Mesothelial cell of epicardium (in vitro differentiated cells): ENCODE results near the gene NCKAP5. TPM values are rescaled to one million over a fixed set of nuclear protein-coding genes. Genes with fewer than 3 reads are reported as not detected.

Experiments
- DNase-seq, 2 experiments: peaks; one replicate each; pipeline ENCODE4 v3.0.0; 2021; ENCODE audit warnings: low spot score in 2 of 2; ENCODE audit not compliant: unreplicated experiment in 2 of 2
- H3K27ac Mint-ChIP-seq: 2 replicates; pipeline ENCODE4 v1.8.0; 2021; ENCODE audit warnings: mixed read lengths
- H3K27me3 Mint-ChIP-seq: 2 replicates; pipeline ENCODE4 v1.8.0; 2021; ENCODE audit warnings: low read depth, mixed read lengths
- H3K36me3 Mint-ChIP-seq: 2 replicates; pipeline ENCODE4 v1.8.0; 2021; ENCODE audit warnings: mixed read lengths
- H3K4me1 Mint-ChIP-seq: 2 replicates; pipeline ENCODE4 v1.8.0; 2021; ENCODE audit warnings: mixed read lengths
- H3K4me3 Mint-ChIP-seq: 2 replicates; pipeline ENCODE4 v1.8.0; 2021; ENCODE audit warnings: mild to moderate bottlenecking, moderate library complexity, mixed read lengths
- H3K9me3 Mint-ChIP-seq: 2 replicates; pipeline ENCODE4 v1.8.0; 2021; ENCODE audit warnings: mixed read lengths
- total RNA-seq: library from RNA; stranded (reverse); gene quantifications from 3 replicates; pipeline ENCODE4 v1.2.1, GENCODE V29; 2021
- TF ChIP-seq, protein P1 (sequence below): fragments of 200-600 bp; sonication (generic); IDR thresholded peaks from one replicate; pipeline ENCODE4 v1.5.0; 2021; ENCODE audit warnings: antibody characterized with exemption; ENCODE audit not compliant: unreplicated experiment

The NCKAP5 gene
- total RNA-seq, 1 donor from 2014 or later, result 2.1 TPM

GRCh38 chr2:133588144-133588543, 19.9 kb upstream of the NCKAP5 start:
- DNase-seq, result no peak
- Mint-ChIP-seq H3K4me1 (peaks cover 7% of the 10 kb centered on the region), H3K27ac (no peak overlapping the region), H3K27me3 (peaks cover 18% of the 10 kb centered on the region), H3K4me3 (no peak overlapping the region), H3K36me3 (no peaks in the 10 kb centered on the region), H3K9me3 (no peaks in the 10 kb centered on the region)
- TF ChIP-seq, protein P1, sequence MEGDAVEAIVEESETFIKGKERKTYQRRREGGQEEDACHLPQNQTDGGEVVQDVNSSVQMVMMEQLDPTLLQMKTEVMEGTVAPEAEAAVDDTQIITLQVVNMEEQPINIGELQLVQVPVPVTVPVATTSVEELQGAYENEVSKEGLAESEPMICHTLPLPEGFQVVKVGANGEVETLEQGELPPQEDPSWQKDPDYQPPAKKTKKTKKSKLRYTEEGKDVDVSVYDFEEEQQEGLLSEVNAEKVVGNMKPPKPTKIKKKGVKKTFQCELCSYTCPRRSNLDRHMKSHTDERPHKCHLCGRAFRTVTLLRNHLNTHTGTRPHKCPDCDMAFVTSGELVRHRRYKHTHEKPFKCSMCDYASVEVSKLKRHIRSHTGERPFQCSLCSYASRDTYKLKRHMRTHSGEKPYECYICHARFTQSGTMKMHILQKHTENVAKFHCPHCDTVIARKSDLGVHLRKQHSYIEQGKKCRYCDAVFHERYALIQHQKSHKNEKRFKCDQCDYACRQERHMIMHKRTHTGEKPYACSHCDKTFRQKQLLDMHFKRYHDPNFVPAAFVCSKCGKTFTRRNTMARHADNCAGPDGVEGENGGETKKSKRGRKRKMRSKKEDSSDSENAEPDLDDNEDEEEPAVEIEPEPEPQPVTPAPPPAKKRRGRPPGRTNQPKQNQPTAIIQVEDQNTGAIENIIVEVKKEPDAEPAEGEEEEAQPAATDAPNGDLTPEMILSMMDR, result no peak

GRCh38 chr2:133586978-133587377, 18.7 kb upstream of the NCKAP5 start:
- H3K27me3 Mint-ChIP-seq, result peaks cover 16% of the 10 kb centered on the region
- H3K27ac Mint-ChIP-seq, result no peak overlapping the region
- H3K4me1 Mint-ChIP-seq, result peaks cover 7% of the 10 kb centered on the region
- no peak overlapping the region for H3K4me3 Mint-ChIP-seq
- no peaks in the 10 kb centered on the region for H3K9me3 Mint-ChIP-seq
- TF ChIP-seq, protein P1, result no peak
- DNase-seq, result no peak
- no peaks in the 10 kb centered on the region for H3K36me3 Mint-ChIP-seq

GRCh38 chr2:133581010-133581760, 12.9 kb upstream of the NCKAP5 start:
- TF ChIP-seq, protein P1, result no peak
- H3K27me3 Mint-ChIP-seq, result peaks cover 1% of the 10 kb centered on the region
- DNase-seq, result no peak

DNA sequence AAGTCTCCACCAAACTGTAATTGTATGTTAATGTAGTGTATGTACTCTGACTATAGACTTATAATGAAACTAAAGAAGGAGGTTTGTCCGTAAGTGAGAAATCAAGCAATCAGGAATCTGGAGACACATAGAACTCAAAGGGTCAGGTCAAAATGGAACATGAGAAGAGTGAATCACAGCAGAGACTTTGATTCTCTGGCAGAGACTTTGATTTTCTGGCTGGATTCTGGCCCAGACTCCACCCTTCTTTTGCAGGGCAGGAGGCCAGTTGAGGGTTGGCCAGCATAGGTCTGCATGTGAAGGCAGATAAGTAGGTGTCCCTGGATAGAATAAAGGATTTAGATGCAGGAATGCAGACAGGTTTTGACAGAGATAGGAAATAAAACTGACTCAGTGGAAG, 11.0 kb upstream of the NCKAP5 start:
- TF ChIP-seq, protein P1, result no peak
- Mint-ChIP-seq H3K36me3 (no peaks in the 10 kb centered on the region), H3K27me3 (peaks cover 1% of the 10 kb centered on the region), H3K27ac (no peak overlapping the region), H3K4me3 (no peak overlapping the region), H3K9me3 (no peaks in the 10 kb centered on the region), H3K4me1 (no peaks in the 10 kb centered on the region)
- DNase-seq, result no peak

More at GRCh38 chr2:133581010-133581760, 12.9 kb upstream of the NCKAP5 start:
- H3K9me3 Mint-ChIP-seq, result no peaks in the 10 kb centered on the region
- H3K4me1 Mint-ChIP-seq, result no peaks in the 10 kb centered on the region
- H3K4me3 Mint-ChIP-seq, result no peak overlapping the region
- H3K36me3 Mint-ChIP-seq, result no peaks in the 10 kb centered on the region
- H3K27ac Mint-ChIP-seq, result no peak overlapping the region

- H3K4me1 Mint-ChIP-seq, result no peaks in the 10 kb centered on the region
- no peak overlapping the region for H3K27ac Mint-ChIP-seq
- H3K27me3 Mint-ChIP-seq, result peaks cover 3% of the 10 kb centered on the region
- H3K4me3 Mint-ChIP-seq, result no peak overlapping the region
- H3K9me3 Mint-ChIP-seq, result no peaks in the 10 kb centered on the region
- DNase-seq, result no peak
- TF ChIP-seq, protein P1, result no peak
- no peaks in the 10 kb centered on the region for H3K36me3 Mint-ChIP-seq
Observed at GRCh38 chr2:133576714-133577113, 8.5 kb upstream of the NCKAP5 start.
